ENCODE data around the gene VEGFA. TPM values are rescaled to one million over a fixed set of nuclear protein-coding genes. Genes with fewer than 3 reads are reported as not detected.
"Not testable (repeated sequence)": the region's sequence is repeated elsewhere in the genome, so short reads cannot be mapped to it uniquely, and the experiment has no call there.

The VEGFA gene
- total RNA-seq, 1 donor from 2014 or later = 136 TPM

DNA sequence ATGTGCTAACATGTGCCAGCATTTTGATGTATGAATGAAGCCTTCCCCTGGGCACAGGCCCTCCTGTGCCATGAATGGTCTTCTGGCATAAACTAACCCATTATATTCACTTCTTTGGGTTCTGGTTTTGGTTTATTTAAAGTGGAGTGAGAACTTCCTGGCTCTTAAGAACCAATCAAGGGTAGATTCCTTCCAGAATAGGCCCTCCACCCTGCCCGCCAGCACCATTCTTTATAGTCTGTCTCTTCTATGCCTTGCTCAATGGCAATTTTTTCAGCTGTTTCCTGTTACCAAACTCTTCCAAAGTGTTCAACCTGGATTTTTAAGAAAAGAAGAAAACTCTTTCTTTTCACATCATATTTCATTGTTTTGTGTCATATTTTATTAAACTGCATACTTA is 44.1 kb downstream of the VEGFA start:
- TF ChIP-seq, protein P1, sequence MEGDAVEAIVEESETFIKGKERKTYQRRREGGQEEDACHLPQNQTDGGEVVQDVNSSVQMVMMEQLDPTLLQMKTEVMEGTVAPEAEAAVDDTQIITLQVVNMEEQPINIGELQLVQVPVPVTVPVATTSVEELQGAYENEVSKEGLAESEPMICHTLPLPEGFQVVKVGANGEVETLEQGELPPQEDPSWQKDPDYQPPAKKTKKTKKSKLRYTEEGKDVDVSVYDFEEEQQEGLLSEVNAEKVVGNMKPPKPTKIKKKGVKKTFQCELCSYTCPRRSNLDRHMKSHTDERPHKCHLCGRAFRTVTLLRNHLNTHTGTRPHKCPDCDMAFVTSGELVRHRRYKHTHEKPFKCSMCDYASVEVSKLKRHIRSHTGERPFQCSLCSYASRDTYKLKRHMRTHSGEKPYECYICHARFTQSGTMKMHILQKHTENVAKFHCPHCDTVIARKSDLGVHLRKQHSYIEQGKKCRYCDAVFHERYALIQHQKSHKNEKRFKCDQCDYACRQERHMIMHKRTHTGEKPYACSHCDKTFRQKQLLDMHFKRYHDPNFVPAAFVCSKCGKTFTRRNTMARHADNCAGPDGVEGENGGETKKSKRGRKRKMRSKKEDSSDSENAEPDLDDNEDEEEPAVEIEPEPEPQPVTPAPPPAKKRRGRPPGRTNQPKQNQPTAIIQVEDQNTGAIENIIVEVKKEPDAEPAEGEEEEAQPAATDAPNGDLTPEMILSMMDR (conservative IDR thresholded peaks at IDR 0.05) = no peak
- Mint-ChIP-seq H3K27me3 (no peaks in the 10 kb centered on the region), H3K9me3 (no peaks in the 10 kb centered on the region)

DNA sequence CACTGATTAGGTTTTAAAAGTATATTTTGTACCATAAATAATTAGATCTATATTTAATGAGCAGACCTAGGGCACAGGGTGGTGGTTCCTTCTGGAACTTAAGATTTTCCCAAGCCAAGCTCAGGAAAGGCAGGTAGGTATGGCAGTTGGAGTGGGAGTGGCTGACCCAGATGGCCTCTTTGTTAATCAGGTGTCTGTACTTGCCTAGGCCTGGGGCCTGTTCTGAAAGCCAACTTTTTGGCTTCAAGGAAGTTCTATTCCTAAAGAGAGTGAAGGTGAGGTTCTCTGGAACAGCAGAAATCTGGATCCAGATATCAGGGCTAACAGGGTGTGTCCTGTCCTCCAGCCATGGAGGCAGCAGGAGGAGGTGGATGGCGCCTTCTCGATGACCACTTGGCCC is 44.9 kb downstream of the VEGFA start:
- DNase-seq (ENCODE audit: extremely low spot score, unreplicated experiment) = no peak
- no peaks in the 10 kb centered on the region for H3K9me3 Mint-ChIP-seq
- TF ChIP-seq, protein P1 (conservative IDR thresholded peaks at IDR 0.05) = no peak
- H3K4me1 Mint-ChIP-seq (ENCODE audit: unreplicated experiment) = peaks cover 37% of the 10 kb centered on the region
- no peaks in the 10 kb centered on the region for H3K27me3 Mint-ChIP-seq
- peak overlapping the region; percentile 73 for H3K27ac Mint-ChIP-seq
- H3K36me3 Mint-ChIP-seq = no peaks in the 10 kb centered on the region
- H3K4me3 Mint-ChIP-seq = no peak overlapping the region

More for the DNA sequence above, 44.1 kb downstream of the VEGFA start:
- peak overlapping the region; percentile 58 for H3K27ac Mint-ChIP-seq
- DNase-seq (ENCODE audit: extremely low spot score, unreplicated experiment) = no peak
- no peak overlapping the region for H3K4me3 Mint-ChIP-seq
- peaks cover 40% of the 10 kb centered on the region for H3K4me1 Mint-ChIP-seq (ENCODE audit: unreplicated experiment)
- no peaks in the 10 kb centered on the region for H3K36me3 Mint-ChIP-seq

DNA sequence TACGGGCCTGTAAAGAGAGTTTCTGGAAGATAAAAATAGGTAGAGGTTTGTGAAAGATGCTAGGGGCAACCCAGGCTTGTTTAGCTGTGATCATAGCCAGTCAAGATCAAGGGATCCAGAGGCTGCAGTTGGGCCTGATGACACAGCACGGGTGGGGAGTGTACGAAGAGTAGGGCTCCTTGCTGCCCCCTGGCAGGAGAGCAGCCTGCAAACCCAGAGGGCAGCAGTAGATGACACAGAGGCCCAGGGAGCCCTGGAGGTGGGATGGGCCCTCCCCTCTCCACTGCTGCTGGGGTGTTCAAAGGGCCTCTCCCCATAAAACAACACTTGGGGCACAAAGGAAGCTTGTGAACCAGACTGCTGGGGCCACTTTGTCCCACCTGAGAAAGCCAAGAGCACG is 47.2 kb downstream of the VEGFA start:
- Mint-ChIP-seq H3K4me3 (no peak overlapping the region), H3K4me1 (ENCODE audit: unreplicated experiment) (peaks cover 36% of the 10 kb centered on the region), H3K27ac (no peak overlapping the region), H3K36me3 (no peaks in the 10 kb centered on the region), H3K27me3 (no peaks in the 10 kb centered on the region), H3K9me3 (no peaks in the 10 kb centered on the region)
- TF ChIP-seq, protein P1 (conservative IDR thresholded peaks at IDR 0.05) = peak; percentile 13
- no peak for DNase-seq (ENCODE audit: extremely low spot score, unreplicated experiment)

DNA sequence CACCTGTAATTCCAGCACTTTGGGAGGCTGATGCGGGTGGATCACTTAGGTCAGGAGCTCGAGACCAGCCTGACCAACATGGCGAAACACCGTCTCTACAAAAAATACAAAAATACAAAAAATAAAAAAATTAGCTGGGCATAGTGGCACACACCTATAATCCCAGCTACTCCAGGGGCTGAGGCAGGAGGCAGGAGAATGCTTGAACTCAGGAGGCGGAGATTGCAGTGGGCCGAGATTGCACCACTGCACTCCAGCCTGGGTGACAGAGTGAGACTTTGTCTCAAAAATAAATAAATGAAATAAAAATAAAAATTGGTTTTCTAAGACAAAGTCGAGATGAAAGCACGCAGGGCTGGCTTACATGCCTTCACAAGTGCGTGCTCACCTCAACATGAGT is 49.0 kb downstream of the VEGFA start:
- not testable (repeated sequence) for DNase-seq (ENCODE audit: extremely low spot score, unreplicated experiment); H3K4me3 Mint-ChIP-seq; H3K27ac Mint-ChIP-seq; H3K27me3 Mint-ChIP-seq; H3K9me3 Mint-ChIP-seq; H3K36me3 Mint-ChIP-seq
- peaks cover 33% of the 10 kb centered on the region for H3K4me1 Mint-ChIP-seq (ENCODE audit: unreplicated experiment)

DNA sequence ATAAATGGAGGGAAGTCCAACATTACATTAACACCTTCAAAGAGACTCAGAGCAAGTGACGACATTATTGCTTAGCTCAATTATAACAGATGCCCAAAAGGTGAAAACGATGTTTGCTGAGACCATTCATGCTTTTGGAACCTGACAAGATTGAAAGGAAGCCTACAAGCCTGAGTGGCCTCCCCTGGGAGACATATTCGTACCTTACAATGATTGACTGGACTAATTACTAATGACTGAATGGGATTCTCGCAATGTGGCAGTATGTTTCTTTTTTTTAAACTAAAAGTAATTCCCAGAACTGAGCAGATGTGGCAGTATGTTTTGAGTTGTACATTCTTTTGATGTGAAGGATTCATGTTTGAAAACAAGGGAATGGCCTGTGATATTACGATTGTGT is 49.9 kb downstream of the VEGFA start:
- no peak overlapping the region for H3K27ac Mint-ChIP-seq
- DNase-seq (ENCODE audit: extremely low spot score, unreplicated experiment) = no peak
- no peaks in the 10 kb centered on the region for H3K9me3 Mint-ChIP-seq
- H3K27me3 Mint-ChIP-seq = peaks cover 7% of the 10 kb centered on the region
- H3K36me3 Mint-ChIP-seq = no peaks in the 10 kb centered on the region
- H3K4me1 Mint-ChIP-seq (ENCODE audit: unreplicated experiment) = peaks cover 35% of the 10 kb centered on the region
- TF ChIP-seq, protein P1 (conservative IDR thresholded peaks at IDR 0.05) = no peak
- no peak overlapping the region for H3K4me3 Mint-ChIP-seq

DNA sequence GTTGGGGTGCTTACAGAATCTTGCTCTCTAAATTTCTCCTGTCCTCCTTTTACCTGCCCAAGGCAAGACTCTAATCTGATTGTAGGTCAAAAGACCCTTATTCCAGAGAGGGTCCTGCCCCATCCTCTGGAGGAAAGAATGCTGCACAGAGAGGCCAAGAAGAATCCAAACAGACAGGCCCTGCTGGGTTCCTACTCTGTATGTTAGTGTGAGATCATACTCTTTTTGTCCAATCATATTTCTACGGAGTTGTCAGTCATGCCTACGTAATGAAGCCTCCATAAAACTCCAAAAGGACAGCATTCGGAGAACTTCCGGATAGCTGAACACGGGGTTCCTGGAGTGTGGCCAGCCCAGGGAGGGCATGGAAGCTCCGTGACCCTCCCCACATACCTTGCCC is 50.5 kb downstream of the VEGFA start:
- H3K27me3 Mint-ChIP-seq = peaks cover 7% of the 10 kb centered on the region
- no peaks in the 10 kb centered on the region for H3K9me3 Mint-ChIP-seq
- no peak for DNase-seq (ENCODE audit: extremely low spot score, unreplicated experiment)
- H3K36me3 Mint-ChIP-seq = no peaks in the 10 kb centered on the region
- H3K4me1 Mint-ChIP-seq (ENCODE audit: unreplicated experiment) = peaks cover 35% of the 10 kb centered on the region
- no peak overlapping the region for H3K27ac Mint-ChIP-seq
- H3K4me3 Mint-ChIP-seq = no peak overlapping the region
- TF ChIP-seq, protein P1 (conservative IDR thresholded peaks at IDR 0.05) = no peak

Data from type B pancreatic cell (in vitro differentiated cells).